ENCODE data around the gene SF1.

SF1 gene

DNA sequence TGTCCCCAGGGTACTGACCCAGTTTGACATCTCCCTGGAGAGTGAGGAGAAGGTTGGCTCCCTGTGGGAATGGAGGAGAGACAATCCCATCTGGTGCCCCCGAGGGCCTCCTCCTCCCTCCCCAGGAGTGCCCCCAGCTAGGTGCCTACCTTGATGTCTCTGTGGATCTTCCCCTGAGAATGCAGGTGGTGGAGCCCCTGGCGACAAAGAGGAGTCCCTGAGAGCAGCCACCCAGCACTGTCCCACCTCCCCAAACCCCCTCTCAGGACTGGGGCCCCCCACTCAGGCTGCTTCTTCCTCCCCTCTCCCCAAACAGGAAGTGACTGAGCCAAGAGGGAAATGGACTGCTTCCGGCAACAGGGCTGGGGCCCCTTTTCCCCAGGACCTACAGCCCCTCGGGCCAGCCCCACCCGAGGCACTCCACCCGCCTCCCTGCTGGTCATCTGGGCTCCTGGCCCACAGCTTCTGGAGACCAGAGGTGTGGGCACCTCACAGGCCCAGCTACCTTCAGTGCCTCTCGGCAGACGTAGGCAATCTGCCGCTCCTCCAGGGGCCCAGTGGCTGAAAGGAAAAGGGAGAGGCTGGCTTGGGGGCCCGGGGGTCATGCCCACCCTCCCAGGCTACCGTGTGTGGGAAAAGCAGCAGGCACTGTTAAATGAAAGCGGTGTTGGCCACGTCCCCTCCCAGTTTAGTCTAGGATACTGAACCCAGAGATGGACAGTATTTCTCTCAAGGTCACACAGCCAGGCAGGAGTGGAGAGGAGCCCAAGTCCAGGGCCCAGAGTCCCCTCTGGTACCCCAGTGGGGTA, 23.4 kb upstream of the SF1 start:
- no peak for DNase-seq (ENCODE audit: low read depth)

DNA sequence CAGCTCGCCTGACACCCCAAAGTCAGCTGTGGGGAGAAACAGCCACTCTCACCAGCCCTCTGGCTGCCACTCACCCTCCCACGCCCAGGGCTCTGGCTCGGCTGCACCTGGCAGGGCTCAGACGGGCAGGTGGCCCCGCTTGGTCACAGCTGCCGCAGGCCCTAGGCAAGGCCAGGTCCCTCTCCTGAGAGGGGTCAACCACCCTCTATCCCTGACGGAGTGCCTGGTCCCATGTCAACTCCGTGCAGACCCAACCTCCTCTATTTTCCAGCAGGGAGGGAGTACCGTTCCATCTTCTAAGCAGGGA, 22.8 kb upstream of the SF1 start:
- no peak for DNase-seq (ENCODE audit: low read depth)

DNA sequence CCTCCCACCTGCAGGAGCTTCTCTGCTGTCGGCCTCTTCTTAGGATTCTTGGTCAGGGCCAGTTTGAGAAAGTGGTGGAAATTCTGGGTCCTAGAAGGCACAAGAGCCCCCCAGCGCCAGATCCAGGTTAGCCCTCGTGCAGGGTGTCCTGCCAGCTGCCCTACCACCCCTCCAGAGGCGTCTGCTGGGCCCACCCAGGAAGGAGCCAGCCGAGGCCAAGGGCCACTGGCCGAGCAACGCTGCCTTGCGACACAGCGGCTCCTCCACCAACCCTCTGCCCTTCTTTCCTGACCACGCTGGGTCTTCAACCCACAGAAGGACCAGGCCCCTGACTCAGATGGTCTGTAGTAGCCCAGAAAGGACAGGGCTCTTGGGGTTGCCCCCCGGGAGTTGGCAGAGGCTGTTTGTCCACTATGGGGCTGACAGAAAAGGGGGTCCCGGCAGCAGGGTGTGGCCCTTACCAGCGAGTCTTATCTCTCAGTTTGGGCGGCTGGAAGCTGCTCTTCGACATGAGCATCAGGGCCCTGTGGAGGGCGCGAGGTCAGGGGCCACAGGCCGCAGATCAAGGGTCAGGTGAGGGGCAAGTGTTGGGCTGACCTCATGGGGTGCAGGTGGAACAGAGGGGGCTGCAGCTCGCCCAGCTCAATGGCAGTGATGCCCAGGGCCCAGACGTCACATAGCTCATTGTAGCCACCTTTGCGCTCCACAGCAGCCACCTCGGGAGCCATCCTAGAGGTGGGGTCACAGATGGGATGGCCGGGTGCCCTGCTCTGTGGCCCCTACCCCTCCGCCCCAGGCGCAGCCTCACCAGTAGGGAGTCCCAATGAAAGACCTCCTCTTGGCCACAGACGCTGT, 22.2 kb upstream of the SF1 start:
- DNase-seq (ENCODE audit: low read depth) = no peak

DNA sequence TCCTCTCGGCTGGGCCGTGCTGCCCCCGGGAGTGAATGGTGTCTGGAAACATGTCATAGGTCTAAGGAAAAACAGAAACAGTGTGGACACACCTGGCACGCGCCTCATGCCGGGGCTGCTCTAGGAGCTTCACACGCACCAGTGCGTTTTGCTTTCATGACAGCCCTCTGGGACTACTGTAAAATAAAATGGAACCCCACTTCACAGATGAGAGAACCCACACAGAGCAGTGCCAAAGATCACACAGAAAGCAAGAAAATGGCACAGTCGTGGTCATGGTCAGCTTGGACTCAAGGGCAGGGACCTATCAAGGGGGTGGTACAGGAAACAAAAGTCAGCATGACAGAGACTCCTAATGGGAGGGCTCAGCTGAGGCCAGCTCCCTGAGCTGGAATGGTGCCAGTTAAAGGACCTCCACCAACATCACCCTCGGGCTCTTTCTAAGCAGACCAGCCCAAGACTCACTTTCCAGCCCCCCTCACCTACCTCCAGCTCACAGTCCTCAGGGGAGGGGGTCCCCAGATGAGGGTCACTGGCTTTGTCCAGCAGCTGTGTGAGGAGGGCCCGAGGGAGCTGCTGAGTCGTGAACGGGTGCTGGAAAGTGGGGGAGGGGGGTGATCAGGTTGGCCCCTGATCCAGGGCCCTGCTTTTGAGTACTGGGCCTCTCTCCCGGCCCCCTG, 21.4 kb upstream of the SF1 start:
- DNase-seq (ENCODE audit: low read depth) = no peak

DNA sequence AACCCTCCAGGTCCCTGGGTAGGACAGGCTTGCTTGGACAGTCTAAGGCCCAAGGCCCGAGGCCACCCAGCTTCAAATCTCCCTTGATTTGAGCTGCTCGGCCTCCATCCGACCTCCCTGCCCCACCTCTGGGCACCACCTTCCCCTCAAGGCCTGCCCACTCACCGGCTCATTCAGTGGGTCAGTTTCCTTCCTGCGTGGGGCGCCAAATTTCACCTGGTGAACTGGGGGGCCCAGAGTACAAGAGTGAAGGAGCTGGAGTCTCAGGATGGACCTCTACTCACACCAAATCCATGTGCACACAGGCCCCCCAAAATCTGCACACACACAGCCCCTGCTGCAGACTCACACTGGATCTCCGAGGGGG, 20.9 kb upstream of the SF1 start:
- no peak for DNase-seq (ENCODE audit: low read depth)

DNA sequence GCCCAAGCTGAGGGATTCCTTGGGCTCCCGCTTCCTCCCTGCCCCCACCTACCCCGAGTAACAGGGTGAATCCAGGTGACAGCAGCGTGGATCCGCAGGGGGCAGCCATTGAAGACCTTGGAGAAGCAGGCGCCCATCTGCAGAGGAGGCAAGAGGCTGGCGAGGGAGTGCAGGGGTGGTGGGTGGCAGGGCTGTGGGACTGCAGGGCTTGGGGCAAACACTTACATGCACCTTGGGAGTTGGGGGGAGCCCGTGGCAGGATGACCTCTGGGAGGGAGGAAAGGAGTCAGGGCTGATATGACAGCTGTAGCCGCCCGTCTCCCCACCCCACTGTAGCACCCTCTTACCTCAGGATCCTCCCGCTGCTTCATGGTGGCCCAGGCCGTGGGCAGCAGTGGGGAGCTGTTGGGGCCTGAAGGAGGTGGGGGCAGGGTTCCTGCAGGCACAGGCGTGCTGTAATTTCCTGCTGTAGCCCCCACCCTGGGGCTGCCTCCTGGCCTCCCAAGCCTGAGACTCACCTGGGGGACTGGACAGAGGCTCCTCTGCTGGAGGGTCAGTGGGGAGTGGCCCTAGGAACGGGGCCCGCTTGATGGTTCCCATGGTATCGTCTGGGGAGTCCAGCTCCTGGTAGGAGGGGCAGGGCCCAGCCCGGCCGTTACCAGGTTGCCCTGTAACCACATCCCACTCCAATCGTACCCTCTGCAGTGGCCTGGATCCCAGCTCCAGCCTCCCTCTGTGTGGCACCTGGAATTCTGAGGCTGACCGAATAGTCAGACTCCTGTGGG, 18.6 kb upstream of the SF1 start:
- no peak for DNase-seq (ENCODE audit: low read depth)

DNA sequence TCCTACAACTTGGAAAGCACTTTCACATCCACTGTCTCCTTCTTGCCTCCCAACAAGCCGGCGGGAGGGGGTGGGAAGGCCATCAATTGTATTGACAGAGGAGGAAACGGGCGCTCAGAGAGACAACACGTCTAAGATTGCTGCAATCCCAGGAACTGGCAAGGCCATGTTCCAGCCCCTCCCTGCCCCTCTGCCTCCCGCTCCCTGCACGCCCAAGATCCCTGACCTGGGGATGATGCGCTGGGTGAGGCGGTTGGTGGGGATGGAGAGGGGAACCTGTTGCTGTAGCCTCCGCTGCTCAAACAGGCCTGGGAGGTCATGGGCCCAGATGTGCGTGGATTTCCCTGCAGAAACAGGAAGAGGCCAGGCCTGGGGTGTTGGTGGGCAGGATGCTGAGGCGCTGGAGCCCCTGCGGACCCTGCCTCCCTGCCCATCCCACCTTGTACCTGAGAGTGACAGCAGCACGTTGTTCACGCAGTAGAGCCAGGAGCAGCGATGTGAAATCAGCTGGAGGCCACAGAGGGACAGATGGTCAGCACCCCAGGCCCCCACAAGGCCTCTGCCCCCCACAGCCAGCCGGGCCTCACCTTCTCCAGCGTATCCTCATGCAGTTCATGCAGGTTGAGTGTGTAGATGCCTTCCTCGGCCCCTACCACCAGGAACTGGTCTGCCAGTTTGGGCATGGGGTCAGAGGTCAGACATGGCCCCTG, 17.9 kb upstream of the SF1 start:
- DNase-seq (ENCODE audit: low read depth) = no peak

DNA sequence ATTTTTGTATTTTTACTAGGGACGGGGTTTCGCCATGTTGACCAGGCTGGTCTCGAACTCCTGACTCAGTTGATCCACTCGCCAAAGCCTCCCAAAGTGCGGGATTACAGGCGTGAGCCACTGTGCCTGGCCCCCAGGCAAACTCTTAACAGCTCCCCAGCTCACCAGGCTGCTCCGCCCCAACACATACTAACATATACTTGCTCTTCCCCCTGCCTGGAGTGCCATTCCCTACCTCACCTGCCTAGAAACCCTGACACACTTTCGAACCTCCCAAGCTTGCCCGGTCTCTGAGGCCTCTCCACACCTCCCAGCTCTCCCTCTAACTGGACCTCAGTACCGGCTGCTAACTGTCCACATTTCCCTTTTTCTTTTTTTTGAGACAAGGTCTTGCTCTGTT, 16.2 kb upstream of the SF1 start:
- no peak for DNase-seq (ENCODE audit: low read depth)

DNA sequence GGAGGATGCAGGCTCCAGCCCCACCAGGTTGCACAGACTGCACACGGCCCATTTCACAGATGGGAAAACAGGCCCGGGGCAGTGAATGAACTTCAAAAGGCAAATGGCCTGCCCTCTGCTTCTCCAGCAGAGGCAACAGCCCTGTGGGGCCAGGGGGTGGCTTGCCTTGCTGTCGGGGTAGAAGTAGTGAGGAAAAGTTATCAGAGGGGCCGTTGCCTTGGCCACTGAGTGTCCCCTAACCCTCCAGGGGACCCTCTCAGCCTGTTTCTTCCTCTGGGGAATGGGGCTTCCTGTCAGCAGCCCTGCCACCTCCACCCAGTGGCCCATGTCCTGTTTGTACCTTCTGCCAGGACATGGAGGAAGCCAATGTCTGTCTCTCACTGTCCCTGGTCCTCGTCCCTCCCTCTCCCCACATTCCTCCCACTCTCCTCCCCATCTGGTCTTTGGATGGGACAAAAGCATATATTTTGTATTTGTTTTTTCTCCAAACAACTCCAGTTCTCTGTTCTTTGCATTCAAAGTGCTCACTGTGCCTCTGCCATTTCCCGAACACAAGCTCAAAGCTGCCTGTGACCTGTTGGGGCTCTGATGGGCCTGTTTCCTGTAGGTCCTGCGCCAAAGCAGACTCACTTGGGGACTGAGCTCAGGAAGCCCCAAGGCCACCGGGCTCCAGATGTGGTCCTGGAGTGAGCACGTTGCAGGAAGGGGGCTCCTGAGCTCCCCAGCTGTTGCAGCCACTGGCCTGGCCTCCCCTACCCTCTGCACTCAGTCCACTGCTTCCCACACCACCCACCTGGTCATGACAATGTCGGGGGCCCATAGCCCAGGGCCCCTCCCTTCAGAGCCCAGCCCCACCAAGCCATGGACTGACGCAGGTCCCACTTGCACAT, 15.2 kb upstream of the SF1 start:
- no peak for DNase-seq (ENCODE audit: low read depth)

DNA sequence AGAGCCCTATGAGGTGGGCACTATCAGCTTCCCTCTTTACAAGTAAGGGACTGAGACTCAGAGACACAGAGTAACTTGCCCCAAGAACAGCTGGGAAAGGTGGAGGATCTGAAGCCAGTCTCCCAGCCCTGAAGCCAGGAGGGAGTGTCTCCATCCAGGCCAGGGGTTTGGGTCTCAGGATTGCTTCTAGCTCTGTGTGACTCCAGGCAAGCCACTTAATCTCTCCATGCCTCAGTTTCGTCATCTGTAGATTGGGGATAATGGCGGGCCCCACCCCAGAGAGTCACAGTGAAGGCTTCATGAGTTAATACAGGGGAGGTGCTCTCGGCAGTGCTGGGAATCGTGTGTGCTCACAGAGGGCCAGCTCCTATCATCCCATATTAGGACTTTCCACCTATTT, 14.1 kb upstream of the SF1 start:
- no peak for DNase-seq (ENCODE audit: low read depth)

DNA sequence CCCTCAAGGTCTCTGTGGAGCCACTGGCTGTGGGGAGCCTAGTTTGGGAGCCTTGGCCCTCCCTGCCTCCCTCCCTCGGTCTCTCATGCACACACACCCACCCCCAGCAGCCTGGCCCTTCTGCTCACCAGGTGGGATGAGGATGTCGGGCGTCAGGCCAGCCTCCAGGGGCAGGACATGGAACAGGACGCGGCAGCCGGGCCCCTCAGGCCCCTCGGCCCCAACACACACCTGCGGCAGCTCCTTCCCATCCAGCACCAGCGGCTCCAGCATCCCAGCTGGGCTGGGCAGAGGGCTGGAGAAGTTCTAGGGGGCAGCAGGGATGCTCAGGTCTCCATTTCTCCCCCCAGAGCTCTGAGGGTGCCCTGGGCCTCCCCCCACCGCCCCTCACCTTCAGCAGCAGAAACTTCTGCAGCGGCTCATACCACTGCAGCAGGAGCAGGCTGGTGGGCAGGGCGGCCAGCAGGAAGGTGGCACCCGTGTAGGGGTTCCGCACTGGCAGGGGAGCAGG, 13.5 kb upstream of the SF1 start:
- no peak for DNase-seq (ENCODE audit: low read depth)

DNA sequence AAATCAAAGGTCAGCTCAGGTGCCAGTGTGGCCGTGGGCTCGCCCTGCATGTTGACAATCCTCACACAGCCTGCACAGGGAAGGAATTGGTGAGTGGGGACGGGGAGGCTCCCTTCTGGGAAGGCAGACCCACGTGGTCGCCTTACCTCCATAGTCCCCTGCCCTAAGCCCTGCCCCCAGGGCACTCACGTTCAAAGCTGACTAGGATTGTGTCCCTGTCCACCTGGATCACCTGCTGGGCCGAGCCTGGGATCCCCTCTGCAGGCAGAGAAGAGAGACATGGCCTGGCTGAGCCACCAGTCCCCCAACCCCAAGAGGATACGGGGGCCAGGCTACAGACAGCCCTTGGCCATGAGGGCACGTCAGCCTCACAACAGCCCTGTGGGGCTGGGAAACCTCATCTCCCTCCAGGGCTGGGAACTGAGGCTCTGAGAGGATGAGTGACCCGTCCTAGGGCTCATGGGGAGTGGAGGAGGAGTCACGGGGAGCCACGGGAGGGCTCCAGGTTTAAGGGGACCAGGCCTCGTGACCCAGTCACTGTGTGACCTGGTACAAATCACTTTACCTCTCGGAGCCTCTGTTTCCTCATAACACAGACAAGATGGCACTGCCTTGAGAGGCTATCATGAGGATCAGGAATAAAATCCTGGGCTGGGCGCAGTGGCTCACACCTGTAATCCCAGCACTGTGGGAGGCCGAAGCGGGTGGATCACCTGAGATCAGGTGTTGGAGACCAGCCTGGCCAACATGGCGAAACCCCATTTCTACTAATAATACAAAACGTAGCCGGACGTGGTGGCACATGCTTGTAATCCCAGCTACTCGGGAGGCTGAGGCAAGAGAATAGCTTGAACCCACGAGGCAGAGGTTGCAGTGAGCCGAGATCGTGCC, 12.1 kb upstream of the SF1 start:
- no peak for DNase-seq (ENCODE audit: low read depth)

DNA sequence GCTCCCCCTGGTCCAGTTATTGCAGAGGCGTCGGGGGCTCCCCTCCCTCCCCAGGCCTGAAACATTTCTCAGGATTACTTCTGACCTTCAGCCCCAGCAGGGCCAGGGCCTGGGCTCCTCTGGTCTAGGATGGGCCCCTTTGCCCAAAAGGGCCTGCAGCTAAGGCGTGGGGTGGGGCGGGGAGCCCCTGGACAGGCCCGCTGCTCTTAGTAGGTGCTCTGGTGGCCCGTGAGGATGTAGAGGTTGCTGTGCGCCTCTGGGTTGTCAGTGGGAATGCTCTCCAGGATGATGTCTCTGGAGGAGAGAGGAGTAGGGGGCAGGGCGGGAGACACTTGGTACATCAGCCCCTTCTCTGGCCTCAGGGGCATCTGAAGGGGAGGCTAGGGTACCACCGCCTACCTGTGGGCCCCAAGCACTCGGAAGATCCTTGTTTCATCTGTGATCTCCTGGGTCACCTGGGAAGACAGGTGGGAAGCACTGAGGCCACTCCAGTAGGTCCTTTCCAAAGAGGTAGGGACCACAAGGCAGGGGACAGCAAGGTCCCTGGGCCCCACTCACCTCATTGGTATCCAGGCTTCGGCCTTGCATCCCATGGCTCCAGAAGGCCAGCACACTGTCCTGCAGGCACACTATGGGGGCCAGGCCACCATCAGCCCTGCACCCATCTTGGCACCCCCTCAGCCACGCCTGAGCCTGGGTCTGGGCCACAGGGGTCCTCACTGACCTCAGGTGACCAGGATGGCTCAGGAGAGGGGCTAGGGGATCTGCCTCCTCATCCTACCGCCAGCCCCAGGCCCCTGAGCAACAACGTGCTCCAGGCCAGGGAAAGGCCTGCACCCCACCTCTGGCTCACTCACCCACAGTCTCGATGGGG, 11.2 kb upstream of the SF1 start:
- DNase-seq (ENCODE audit: low read depth) = no peak

DNA sequence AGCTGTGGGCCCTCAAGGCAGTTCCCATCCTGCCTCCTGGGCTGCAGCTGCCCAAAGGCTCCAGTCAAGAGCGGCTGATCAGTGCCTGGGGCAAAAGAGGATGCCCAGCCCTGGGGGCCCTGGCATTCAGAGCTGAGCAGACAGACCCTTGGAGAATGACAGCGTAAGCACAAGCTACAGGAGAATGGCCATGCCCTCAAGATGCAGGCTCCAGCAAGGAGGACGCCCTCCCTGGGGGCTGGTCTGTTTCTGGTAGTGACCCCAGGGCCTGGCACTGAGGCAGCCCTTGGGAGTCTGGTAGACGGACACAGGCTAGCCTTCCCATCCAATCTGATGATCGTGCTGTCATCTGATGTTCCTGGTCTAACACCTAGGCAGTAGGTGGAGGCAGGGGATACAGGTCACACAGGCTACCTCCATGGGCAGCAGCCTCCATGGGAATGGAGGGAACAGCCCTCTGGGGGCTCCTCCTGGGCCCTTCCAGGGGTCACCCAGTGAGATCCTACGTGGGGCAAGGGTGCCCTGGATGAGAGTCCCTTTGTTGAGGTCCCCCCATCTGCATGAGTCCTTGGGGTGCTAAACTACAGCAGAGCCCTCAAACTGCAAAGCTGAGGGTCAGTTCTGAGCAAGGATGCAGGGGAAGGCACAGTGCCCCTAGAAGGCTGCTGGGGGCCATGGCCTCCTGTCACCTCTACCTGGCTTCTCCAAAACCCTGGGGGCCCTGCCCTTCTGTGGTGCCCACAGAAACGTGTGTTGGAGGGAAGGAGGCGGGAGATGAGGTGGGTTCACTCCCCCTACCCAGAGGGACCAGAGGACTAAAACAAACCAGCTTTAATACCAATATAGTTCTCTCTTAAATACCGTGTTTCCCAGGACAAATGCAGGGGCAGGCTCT, 10.2 kb upstream of the SF1 start:
- no peak for DNase-seq (ENCODE audit: low read depth)

DNA sequence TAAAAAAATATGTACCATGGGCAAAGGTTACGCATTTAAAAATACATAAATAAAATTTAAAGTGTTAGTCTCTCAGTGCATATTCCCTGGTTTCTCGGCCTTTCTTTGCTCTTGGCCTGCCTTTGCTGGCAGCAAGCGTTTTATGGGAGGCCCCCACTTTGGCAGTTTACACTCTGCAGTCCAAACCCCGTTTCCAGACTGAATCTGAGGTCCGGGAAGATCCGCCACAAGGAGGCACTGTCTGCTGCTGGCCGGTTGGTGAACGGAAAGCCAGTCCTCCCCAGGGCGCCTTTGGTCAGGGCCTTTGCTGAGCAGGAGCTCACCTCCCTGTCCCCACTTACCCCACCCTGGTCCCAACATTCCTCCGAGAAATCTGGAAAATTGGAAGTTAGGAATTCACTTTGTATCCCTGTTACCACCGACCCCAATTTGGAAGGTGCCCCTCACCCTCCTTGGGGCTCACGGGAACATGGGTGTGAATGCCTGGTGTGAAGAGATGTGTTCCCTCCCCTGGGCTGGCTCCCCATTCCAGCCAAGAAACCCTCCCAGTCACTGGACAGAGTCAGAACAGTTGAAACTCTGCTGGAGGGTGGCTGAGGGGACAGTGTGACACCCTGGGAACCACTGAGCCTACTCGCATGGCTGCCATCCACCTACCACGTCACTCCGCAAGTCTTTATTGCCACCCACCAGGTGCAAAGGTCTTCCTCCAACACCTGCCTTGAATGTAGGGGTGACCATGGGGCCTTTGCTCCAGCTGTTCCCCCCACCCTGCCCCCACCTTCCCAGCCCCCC, 9.4 kb upstream of the SF1 start:
- DNase-seq (ENCODE audit: low read depth) = no peak

DNA sequence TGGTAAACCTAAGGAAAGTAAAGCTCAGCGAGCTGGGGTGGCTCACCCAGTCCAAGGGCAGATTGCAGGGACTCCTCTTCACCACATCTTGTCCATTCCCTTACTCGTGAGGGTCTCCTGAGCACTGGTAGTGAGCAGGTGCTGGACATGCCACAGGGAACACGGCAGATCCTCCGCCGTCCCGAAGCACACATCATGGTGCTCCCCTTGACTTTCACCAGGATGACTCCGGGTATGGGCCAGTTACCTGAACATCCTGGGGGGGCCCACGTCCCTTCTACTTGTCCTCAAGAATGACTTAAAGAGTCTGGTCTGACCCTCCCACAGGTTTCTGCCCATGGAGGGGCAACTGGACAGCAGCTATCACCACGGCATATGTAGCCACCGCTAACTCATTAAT, 8.0 kb upstream of the SF1 start:
- DNase-seq (ENCODE audit: low read depth) = no peak
